Neural crest cell (in vitro differentiated cells): ENCODE data around the gene SLAMF9. TPM values are rescaled to one million over a fixed set of nuclear protein-coding genes. Genes with fewer than 3 reads are reported as not detected.

Source experiments
- DNase-seq: peaks from one replicate; pipeline ENCODE4 v3.0.0; 2021; ENCODE audit warnings: low read depth, mixed read lengths, low spot score
- H3K27ac Mint-ChIP-seq: one replicate; pipeline ENCODE4 v1.8.0; 2021; ENCODE audit warnings: mild to moderate bottlenecking, mixed read lengths; ENCODE audit not compliant: unreplicated experiment
- H3K27me3 Mint-ChIP-seq: 2 replicates; pipeline ENCODE4 v1.8.0; 2021; ENCODE audit warnings: low read depth, mild to moderate bottlenecking, mixed read lengths
- H3K36me3 Mint-ChIP-seq: 2 replicates; pipeline ENCODE4 v1.8.0; 2021; ENCODE audit warnings: low read depth, mild to moderate bottlenecking, mixed read lengths
- H3K4me1 Mint-ChIP-seq: 2 replicates; pipeline ENCODE4 v1.8.0; 2021; ENCODE audit warnings: mixed read lengths
- H3K4me3 Mint-ChIP-seq: one replicate; pipeline ENCODE4 v1.8.0; 2021; ENCODE audit warnings: mild to moderate bottlenecking, mixed read lengths
- H3K9me3 Mint-ChIP-seq: 2 replicates; pipeline ENCODE4 v1.8.0; 2021; ENCODE audit warnings: mixed read lengths
- total RNA-seq: library from RNA; stranded (reverse); gene quantifications from 2 replicates; pipeline ENCODE4 v1.2.1, GENCODE V29; 2021
- TF ChIP-seq, protein P1 (sequence below): fragments of 200-600 bp; sonication (generic); conservative IDR thresholded peaks from 2 replicates; pipeline ENCODE4 v1.5.0; 2021; ENCODE audit warnings: antibody characterized with exemption, mild to moderate bottlenecking

SLAMF9 gene
- total RNA-seq, 1 donor from 2014 or later, result not detected

DNA sequence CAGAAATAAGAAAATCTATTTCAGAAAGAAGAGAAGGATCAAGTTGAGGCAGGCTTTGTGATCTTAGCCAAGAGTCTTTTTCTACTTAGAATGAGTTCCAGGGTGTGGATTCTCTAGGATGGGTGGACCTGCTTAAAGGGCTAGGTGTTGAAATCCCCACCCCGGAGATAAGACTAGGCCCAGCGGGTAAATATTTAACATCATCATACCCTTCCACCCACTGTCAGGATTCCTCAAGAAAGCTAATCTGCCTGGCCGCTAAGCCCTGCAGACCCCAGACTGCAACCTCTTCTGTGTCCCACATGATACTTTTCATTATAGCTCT, 14.4 kb downstream of the SLAMF9 start:
- TF ChIP-seq, protein P1, sequence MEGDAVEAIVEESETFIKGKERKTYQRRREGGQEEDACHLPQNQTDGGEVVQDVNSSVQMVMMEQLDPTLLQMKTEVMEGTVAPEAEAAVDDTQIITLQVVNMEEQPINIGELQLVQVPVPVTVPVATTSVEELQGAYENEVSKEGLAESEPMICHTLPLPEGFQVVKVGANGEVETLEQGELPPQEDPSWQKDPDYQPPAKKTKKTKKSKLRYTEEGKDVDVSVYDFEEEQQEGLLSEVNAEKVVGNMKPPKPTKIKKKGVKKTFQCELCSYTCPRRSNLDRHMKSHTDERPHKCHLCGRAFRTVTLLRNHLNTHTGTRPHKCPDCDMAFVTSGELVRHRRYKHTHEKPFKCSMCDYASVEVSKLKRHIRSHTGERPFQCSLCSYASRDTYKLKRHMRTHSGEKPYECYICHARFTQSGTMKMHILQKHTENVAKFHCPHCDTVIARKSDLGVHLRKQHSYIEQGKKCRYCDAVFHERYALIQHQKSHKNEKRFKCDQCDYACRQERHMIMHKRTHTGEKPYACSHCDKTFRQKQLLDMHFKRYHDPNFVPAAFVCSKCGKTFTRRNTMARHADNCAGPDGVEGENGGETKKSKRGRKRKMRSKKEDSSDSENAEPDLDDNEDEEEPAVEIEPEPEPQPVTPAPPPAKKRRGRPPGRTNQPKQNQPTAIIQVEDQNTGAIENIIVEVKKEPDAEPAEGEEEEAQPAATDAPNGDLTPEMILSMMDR, result no peak
- H3K4me1 Mint-ChIP-seq, result peaks cover 47% of the 10 kb centered on the region
- H3K36me3 Mint-ChIP-seq, result peaks cover 2% of the 10 kb centered on the region
- peaks cover 1% of the 10 kb centered on the region for H3K27me3 Mint-ChIP-seq
- no peak for DNase-seq
- H3K4me3 Mint-ChIP-seq, result no peak overlapping the region
- H3K27ac Mint-ChIP-seq, result peak overlapping the region; percentile 58
- no peaks in the 10 kb centered on the region for H3K9me3 Mint-ChIP-seq

DNA sequence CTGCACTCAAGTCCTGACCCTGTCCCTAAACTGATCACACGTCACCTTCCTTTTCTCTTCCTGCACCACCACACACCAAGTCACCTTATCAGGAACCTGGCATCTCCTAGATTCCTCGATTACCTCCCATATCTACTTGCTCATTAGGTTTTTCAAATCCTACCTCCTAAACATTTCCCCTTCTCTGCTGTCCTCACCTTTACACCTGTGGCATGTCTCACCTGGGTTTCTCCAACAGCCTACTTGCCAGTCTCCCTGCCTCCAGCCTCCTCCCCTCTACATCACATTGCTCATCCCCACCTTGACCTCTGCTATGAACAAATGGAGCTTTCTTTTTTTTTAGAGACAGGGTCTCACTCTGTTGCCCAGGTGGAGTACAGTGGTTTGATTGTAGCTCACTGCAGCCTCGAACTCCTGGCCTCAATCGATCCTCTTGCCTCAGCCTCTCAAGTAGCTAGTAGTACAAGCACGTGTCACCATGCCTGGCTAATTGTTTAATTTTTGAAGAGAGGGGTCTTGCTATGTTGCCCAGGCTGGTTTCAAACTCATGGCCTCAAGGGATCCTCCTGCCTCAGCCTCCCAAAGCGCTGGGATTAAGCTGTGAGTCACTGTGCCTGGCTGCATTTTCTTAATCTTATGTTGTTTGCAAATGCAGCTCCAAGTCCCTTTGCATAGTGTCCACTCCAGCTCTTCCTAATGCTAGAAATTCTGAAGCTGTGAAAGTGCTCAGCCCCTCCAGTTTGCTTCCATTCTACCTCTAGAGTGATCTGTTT, 14.9 kb downstream of the SLAMF9 start:
- H3K27me3 Mint-ChIP-seq, result no peaks in the 10 kb centered on the region
- TF ChIP-seq, protein P1, result no peak
- peaks cover 2% of the 10 kb centered on the region for H3K36me3 Mint-ChIP-seq
- H3K4me3 Mint-ChIP-seq, result no peak overlapping the region
- no peak for DNase-seq
- peaks cover 44% of the 10 kb centered on the region for H3K4me1 Mint-ChIP-seq
- H3K27ac Mint-ChIP-seq, result peak overlapping the region; percentile 87
- no peaks in the 10 kb centered on the region for H3K9me3 Mint-ChIP-seq

DNA sequence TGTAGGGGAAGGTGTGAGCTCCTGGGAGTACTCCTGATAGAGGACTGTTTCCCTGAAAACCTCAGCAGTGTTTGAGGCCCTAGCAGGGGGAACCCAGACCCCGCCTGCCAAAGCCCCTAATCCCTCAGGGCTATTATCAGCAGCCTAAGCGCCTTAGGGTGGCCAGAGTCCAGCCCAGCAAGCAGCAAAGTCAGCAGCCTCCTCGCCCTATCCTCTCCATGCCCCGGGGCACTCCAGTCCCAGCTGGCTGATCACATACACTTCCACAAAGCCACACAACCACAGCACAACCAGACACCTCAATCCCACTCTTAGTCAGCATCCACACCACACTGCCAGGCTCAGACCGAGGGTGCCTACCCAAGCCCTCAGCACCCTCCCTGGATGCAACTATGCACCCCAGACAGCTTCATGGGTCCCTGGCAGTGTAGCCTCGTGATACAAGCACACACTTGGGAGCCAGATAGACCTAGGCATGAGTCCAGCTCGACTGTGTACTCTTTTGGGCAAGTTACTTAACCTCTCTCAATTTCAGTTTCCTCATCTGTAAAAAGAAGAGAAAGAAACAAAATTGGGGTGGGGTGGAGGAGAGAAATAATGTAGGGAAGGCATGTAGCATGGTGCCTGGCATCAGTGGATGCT, 15.7 kb downstream of the SLAMF9 start:
- H3K27me3 Mint-ChIP-seq, result no peaks in the 10 kb centered on the region
- peaks cover 39% of the 10 kb centered on the region for H3K4me1 Mint-ChIP-seq
- peaks cover 2% of the 10 kb centered on the region for H3K36me3 Mint-ChIP-seq
- TF ChIP-seq, protein P1, result no peak
- H3K27ac Mint-ChIP-seq, result no peak overlapping the region
- H3K9me3 Mint-ChIP-seq, result no peaks in the 10 kb centered on the region
- no peak overlapping the region for H3K4me3 Mint-ChIP-seq
- no peak for DNase-seq

DNA sequence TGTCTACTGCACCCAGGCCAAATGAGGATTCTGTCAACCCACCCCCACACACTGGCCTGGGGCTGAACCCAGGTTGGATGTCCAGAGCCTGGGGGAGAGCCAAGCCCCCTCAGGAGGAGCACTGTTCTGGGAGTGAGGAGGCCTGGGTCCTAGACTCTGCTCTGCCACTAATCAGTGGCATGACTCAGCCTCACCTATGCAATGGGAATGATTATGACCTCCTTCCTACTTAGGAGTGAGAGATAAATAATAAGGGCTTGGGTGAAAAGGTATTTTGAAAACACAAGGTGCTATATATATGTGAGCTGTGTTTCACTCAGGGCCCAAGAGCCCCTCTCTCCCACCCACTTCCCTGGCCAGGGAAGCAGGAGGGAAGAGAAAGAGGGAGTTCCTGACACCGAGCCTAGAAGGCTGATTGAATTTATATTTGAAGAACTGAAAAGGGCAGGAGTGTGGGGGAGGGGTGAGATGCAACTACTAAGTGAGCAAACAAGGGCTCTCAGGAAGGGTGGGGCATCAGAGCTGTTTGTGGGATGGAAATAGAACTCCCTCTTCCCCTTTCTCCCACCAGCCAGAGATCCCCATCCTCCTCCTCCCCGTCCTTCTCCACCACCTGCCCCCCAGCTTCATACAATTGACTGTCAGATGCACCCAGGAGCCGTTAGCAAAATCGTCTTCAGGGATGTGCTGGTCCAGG, 16.8 kb downstream of the SLAMF9 start:
- H3K27me3 Mint-ChIP-seq, result no peaks in the 10 kb centered on the region
- H3K4me3 Mint-ChIP-seq, result no peak overlapping the region
- no peak overlapping the region for H3K27ac Mint-ChIP-seq
- no peak for DNase-seq
- peaks cover 2% of the 10 kb centered on the region for H3K36me3 Mint-ChIP-seq
- H3K4me1 Mint-ChIP-seq, result peaks cover 32% of the 10 kb centered on the region
- H3K9me3 Mint-ChIP-seq, result no peaks in the 10 kb centered on the region
- TF ChIP-seq, protein P1, result no peak

DNA sequence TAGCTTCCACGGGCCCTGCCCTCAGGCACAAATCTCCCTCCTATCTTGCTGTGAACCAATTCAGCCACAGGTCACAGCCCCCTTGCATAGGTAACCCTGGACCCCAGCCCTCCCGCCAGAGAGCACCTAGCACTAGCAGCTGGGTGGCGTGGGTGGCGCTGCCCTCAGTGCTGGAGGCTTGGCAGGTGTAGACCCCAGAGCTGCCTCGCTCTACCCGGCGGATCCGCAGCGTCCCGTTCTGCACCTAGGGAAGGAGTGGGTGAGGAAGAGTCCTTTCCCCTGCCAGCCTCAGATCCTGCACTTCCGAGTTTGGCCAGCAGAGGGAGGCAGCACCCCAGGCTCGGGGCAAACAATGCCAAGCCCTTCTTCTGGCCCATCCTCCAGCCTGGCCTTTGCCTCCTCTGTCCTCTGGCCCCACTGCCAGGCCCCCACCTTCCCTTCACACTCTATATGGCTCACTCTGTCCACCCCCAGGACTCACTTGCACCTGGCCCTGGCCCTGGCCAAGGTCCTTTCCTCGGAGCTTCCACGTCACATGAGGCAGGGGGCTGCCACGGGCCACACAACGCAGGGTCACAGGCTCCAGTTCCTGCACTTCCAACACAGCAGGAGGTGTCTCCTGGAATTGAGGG, 17.6 kb downstream of the SLAMF9 start:
- H3K4me3 Mint-ChIP-seq, result no peak overlapping the region
- no peaks in the 10 kb centered on the region for H3K9me3 Mint-ChIP-seq
- H3K36me3 Mint-ChIP-seq, result peaks cover 2% of the 10 kb centered on the region
- no peaks in the 10 kb centered on the region for H3K27me3 Mint-ChIP-seq
- H3K4me1 Mint-ChIP-seq, result peaks cover 23% of the 10 kb centered on the region
- H3K27ac Mint-ChIP-seq, result no peak overlapping the region
- TF ChIP-seq, protein P1, result peak; percentile 99
- peak; percentile 97 for DNase-seq
